ENCODE results near the gene NOTCH3.

NOTCH3 gene

GRCh38 chr19:15200553-15201364, at the start of gene NOTCH3:
Gene NOTCH3, minus strand, starts transcription at chr19:15200995. Its CDS starts 90 bp downstream, at chr19:15200905.
- DNase-seq, result no peak

GRCh38 chr19:15250640-15250993, 49.8 kb upstream of the NOTCH3 start:
- DNase-seq, result no peak

- DNase-seq, result no peak
Measured at GRCh38 chr19:15249972-15250639, 49.3 kb upstream of the NOTCH3 start.

DNA sequence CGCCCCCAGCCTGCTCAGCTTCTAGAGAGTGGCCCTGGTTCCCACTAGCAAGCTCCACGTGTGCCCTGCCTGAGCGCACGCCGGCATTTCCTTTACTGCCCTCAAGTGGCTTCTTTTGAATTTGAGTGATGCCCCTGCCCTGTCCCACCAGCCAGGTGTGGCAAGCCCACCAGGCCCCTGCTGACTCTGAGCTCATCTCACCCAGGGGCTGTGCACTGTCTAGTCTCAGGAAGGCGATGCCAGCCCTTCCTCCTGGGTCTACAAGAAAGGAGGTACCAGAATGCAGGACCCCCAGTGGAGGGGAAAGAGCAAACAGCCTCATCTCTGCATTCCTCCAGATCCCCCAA, 48.7 kb upstream of the NOTCH3 start:
- no peak for DNase-seq

DNA sequence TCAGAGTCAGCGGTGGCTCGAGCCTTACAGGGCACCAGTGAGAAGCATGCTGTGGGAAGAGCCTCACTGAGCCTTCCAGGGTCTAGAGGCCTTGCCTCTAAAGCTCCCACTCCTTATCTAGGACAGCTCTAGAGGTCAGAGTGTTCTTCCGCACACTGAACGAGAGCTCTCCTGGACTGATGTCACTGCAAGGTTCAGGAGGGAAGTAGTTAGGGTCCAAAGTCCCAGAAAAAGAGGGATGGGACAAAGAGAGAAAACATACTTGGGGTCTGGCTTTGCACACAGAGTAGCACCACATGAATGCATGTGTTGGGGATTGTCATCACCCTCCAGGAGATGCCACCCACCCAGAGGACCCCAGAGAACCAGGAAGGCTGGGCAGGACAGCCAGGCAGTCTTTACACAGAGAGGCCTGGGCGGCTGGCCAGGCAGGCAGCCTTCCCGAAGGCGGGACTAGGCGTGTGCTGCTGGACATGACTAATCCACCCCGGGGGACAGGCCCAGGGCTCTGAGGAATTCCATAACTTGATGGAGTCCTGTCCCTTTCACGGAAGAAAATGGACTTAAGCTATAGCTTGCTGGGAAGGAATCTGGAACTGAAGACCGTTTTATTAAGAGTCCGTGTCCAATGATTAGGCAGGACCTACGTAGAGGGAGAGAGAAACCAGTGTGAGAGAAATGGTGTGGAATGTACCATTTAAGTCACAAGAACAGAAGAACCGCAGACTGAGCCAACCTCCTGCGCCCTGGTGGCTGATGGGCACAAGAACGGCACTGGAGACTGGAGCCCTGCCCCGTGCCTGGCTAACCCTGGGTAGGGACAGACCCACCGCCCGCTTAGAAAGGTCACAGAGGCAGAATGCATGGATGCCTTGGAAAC, 48.1 kb upstream of the NOTCH3 start:
- no peak for DNase-seq

GRCh38 chr19:15248106-15248505, 47.3 kb upstream of the NOTCH3 start:
- no peak for DNase-seq

DNA sequence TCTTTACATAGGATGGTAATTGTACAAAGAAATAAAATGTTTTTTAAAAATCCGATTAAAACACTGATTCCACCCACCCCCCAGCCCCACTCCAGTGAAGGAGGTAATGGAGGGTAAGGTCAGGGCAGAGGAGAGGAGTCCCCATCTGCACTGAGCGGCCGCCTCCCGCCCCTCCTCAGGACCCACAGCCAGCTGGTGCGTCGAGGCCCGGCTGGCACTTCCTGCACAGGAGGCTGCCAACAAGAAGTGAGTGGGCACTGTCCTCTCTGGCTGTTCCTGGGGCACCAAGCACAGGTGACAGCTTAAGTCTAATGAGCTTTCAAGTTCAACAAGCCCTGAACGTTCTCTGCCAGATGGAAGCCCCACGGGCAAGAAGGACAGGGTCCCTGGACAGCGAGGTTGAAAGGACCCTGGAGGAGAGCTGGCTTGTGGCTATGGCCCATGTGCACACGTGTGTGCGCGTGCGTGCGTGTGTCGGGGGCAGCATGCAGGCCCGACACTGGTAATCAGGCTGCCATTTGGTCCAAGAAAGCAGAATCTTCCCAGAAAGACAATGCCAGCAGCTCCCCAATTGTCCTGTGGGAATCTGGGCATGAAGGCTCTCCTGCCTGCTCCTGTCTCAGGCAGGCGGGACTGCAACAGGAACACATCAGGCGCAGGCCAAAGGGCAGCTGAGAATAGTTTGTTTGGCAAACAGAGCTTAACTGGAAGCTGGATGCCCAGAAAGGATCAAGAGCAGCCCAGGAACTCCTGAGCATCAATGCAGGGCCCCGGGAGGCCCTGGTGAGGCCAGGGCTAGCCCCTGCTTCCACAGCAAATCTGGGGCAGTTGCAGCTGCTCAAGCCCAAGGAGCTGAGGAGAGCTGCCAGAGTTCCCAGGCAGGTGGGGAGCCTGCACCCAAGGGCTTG, 46.6 kb upstream of the NOTCH3 start:
- no peak for DNase-seq

DNA sequence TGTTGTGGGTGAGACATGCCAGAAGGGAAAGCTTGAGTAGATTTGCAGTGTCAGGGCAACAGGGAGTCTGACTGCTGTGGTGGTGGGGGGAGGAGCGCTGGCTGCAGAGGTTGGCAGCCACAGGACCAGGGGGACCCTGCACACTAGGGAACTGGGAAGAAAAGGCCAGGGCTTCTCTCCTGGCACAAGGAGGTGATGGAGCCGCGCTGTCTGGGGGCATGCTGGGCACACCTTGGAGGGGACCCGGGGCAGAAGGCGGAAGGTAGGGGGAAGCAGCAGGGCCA, 45.3 kb upstream of the NOTCH3 start:
- no peak for DNase-seq

- DNase-seq, result no peak
Measured at GRCh38 chr19:15245370-15246197, 44.8 kb upstream of the NOTCH3 start.

DNA sequence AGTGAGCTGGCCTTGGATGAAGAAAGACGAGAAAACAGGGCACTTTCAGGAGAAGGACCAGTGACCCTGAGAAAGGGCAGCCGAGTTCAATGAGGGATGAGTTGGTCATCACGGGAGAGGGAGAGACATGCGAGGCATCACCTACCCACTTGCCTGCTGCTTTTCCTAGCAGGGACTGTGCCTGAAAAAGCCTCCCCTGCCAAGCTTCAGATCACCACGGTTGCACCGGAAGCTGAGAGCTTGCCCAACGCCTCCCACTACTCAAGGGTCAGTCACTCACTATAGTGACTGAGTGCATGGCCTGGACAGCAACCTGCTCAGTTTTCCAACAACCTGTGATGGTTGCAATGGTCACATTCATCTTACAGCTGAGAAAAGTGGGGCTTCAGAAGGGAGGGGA, 44.0 kb upstream of the NOTCH3 start:
- no peak for DNase-seq

- DNase-seq, result no peak
Measured at GRCh38 chr19:15244106-15244803, 43.5 kb upstream of the NOTCH3 start.

DNA sequence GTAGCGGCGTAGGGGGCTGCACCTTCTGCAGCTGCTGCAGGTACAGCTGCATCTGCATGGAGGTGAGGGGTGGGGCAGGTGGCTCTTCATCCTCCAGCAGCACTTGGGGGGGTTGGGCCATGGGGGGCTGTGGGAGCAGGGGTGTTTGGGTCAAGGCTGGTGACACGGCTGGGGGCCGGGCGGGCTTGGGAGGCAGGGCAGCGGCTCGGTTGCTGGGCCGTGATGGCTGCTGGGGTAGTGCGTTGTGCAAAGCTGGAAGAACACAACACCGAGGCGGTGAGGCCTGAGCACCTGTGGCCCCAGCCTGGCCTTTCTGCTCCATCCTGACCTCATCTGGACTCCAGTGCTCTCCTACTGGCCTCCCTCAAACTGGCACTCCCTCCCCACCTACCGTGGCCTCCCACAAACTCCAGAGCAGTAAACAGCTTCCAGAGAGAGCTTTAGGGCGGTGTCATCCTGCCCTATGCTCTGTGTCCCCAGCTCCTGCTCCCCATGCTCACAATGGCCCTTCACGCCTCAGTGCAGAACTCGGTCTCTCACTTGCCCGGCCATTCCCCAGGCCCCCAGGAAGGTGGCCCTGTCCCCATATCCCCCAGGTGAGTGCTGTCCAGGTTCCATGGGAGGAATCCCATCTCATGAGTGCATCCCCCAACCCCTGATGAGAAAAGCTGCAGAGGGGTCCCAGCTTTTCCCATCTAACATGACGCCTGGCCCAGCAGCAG, 42.6 kb upstream of the NOTCH3 start:
- no peak for DNase-seq

DNA sequence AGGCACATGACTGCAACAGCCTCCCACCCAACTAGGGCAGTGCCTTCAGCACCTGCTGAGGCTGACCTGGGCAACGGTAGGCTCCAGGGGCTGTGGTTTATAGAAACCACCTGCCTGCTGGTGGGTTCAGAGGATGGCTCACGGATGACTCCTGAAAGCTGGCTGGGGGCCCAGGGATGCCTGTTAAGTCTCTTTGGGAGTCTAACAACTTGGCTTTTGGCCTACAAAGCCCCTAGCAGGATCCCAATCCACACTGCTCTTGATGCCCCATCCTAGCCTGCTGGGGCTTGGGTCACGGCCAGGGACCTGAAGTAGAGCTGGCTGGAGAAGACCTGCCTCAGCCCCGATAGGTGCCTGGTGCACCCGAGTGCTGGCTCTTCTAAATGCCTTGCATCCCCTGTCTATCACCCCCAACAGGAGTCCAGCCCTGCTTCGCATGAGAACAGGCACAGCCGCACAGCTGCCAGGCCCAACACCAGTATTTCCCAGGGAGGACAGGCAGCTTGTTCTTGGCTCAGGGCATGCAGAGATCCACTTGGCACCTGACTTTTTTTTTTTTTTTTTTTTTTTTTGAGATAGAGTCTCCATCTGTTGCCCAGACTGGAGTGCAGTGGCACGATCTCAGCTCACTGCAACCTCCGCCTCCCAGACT, 40.6 kb upstream of the NOTCH3 start:
- DNase-seq, result no peak

- DNase-seq, result no peak
Measured at GRCh38 chr19:15240515-15240914, 39.7 kb upstream of the NOTCH3 start.

DNA sequence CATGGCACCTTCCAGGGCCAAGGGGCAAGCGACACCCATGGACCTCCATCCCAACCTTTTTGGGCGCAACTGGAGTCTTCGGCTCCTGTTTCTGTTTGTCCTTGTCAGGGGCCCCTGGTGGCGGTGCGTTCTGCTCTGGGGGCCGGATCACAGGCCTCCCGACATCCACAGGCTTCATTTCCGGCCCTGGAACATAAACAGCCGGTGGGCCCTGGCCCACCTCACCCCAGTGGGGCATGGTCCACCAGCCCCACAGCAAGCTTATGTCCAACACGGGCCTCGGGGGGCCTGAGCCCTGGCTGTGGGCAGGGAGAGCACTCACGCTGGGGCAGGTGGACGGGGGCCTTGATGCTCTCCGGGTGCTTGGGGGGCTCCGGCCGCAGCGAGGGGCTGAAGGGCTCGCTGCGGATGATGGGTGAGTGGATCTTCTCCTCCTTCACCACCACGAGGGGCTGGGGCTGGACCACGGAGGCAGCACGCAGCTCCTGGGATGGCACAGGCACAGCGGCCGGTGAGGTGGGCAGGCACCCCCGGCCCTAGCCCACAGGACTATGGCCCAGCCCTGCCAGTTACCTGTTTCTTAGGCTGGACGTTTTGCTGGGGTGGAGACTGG, 38.6 kb upstream of the NOTCH3 start:
- DNase-seq, result no peak

DNA sequence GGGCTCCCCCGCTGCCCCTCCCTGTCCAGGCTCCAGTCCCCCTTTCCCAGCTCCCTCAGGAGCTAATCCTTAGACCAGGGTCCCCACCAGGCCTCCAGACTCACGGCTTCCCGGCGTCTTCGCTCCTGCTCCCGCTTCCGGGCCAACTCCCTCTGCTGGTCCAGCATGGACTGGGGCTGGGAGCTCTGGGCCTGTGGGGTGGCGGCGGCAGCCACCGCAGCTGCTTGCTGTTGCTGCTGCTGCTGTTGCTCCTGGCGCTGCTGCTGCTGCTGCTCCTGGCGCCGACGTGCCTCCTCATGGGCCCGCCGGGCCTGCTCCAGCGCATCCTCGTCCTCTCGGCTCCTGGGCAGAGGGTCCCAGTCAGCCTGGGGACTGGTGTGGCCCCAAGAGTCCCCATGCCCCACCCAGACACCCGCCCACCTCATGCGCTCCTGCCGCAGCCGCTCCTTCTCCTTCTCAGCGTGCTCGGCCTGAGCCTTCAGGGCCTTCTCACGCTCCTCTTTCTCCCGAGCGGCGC, 37.9 kb upstream of the NOTCH3 start:
- no peak for DNase-seq

GRCh38 chr19:15237759-15238638, 37.2 kb upstream of the NOTCH3 start:
- no peak for DNase-seq

- DNase-seq, result no peak
Measured at GRCh38 chr19:15236886-15237285, 36.1 kb upstream of the NOTCH3 start.

Measured in stimulated activated CD4-positive, alpha-beta T cell treated with anti-CD3 and anti-CD28 coated beads, Interleukin-2, amount 100 ng/mL, for 48 hours (primary cell).